GM19324 (cell line): ENCODE data around the gene SART1.

Experiments used
- ATAC-seq: cut with Tn5 transposase; IDR thresholded peaks from one replicate; pipeline ENCODE4 v1.9.1; 2021; ENCODE audit warnings: mild to moderate bottlenecking, moderate library complexity; ENCODE audit not compliant: unreplicated experiment, low FRiP score

SART1 gene

DNA sequence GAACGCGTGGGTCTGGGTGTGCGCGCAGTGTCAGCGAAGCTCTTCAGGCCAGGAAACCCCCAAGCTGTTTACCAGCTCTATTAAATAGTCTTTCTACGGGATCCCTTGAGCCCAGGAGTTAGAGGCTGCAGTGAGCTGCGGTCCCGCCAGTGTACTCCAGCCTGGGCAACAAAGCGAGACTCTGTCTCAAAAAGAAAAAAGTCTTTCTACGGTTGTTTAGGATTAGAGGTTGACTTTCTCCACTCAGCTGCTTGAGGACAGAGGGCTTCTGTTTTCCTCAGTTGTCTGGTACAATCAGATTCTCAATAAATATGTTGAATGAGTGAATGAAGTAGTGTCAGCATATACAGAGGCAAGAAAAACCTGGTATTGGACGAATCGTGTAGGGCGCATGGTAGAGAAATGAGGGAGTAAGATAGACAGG, 619 bp downstream of the SART1 start:
- ATAC-seq = no peak

DNA sequence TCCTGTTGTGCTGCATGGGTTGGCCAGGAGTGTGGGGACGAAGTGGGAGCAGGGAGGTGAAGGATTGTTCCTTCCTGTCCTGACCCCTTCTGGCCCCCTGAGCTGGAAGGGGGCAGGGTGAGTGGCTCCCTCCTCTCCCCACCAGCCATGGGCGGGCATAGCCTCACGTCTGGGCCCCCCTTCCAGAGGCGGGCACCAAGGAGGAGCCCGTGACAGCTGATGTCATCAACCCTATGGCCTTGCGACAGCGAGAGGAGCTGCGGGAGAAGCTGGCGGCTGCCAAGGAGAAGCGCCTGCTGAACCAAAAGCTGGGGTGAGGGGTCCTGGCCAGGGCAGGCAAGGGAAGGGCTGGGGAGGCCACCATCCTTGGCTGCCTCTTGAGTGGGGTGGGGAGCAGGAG, 3.4 kb downstream of the SART1 start:
- ATAC-seq = no peak

- ATAC-seq = no peak
Observed at GRCh38 chr11:65965986-65966762, 4.6 kb downstream of the SART1 start.

GRCh38 chr11:65967329-65967934, 5.9 kb downstream of the SART1 start:
- ATAC-seq = no peak

DNA sequence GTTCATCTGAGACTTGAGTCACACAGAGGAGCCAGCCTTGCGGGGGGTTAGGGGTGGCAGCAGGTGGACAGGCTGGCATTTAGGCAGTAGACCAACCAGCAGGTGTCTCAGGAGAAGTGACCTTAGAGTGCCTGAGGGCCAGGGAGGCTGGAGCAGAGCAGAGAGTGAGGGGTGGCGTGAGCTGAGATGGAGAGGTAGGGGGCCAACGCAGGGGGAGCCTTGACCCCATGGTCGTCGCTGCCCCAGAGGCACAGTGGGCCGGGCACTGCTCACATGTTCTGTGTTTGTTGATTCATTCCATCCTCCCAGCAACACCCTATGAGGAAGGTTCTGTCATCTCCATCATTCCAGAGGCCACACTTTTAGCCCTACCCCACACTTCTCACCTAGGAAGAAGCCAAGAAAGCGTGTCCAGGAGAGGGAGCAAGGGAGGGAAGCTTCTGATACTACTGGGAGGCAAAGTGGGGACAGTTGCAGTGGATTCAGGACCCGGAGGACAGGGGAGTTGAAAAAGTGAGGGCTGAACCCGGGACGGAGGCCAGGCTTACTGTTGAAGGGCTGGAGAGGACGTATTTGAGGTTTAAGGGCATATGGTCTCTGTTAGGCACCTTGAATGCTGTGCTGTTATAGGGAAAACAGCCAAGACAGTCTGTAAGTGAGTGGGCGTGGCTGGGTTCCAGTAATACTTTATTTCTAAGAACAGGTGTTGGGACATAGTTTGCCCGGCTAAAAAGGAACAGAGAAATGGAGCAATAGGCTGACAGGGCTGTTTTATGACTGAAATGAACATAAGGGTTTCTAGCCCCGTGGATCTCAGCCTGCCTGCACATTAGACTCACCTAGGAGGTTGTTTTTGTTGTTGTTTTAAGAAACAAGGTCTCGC, 7.3 kb downstream of the SART1 start:
- ATAC-seq = no peak

DNA sequence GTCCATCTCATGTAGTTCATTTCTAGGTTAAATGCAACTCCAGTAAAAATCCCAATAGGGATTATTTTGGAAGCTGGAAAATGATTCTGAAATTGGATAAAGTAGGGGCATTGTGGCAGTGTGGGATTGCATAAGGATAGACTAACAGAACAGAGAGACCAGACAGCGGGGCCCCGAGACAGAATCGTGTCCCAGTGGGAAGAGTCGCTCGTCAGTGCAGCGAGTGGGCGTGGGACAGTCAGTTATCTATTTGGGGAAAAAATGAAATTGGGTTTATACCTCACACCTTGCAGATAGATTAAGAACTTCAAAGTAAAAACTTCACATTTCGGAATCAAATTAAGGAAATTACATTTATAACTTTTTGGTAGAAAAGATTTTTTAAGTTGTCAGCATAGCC, 10.6 kb downstream of the SART1 start:
- ATAC-seq = no peak

DNA sequence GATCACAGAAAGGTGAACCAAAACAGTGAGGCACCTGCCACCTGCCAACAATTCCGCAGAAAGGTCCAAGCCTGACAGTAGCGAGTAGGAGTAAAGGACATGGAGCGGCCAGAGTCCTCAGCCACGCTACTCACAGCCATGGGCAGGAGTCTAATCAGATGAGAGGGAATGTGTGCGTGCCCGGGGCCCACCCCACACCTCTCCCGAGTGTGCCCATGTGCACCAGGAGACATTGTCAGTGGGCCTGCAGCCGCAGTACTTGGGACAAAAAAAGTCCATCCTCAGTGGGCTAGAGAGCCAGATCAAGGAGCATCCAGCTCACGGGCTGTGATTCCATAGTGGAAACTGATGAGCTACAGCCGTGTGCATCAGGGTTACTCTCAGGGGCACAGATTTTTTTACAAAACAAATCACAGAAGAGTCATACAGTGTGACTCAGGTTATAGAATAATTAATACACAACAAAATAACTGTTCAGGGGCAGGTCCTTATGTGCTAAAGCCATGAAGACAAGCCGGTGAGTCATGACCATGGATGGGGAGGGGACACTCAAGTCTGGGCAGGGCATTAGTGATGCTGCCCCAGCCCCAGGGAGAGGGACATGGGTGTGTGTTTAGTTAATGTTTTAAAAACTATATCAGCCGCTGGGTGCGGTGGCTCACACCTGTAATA, 12.0 kb downstream of the SART1 start:
- no peak for ATAC-seq

- no peak for ATAC-seq
Observed at GRCh38 chr11:65975771-65976170, 14.2 kb downstream of the SART1 start.

- ATAC-seq = no peak
Observed at GRCh38 chr11:65976216-65977176, 15.0 kb downstream of the SART1 start.

- ATAC-seq = no peak
Observed at GRCh38 chr11:65977621-65978390, 16.3 kb downstream of the SART1 start.

DNA sequence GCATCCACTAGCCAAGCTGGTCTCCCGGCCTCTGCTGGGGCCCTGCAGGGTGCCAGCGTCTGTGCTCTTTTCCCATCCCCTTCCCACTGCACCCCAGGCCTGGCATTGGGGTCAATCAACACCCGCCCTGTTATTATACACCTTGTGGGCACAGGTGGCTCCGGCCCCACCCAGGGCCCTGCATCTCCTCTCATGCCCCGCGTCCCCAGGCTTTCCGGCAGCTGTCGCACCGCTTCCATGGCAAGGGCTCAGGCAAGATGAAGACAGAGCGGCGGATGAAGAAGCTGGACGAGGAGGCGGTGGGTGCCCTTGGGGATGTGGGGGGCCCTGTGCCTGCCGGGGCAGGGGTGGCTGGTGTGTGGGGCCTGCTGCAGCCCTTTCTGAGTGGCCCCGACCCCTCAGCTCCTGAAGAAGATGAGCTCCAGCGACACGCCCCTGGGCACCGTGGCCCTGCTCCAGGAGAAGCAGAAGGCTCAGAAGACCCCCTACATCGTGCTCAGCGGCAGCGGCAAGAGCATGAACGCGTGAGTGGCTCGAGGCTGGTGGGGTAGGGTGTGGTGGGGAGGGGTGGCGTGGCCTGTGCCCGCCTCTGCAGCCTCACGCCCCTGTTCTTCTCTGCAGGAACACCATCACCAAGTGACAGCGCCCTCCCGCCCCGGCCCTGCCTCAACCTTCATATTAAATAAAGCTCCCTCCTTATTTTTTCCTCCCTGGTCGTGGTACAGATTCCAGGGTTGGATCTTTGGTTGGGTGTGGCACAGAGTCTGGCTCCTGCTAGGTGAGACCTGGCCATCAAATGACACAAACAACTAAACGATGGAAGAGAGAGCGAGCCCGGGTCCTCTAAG, 17.1 kb downstream of the SART1 start:
- no peak for ATAC-seq

DNA sequence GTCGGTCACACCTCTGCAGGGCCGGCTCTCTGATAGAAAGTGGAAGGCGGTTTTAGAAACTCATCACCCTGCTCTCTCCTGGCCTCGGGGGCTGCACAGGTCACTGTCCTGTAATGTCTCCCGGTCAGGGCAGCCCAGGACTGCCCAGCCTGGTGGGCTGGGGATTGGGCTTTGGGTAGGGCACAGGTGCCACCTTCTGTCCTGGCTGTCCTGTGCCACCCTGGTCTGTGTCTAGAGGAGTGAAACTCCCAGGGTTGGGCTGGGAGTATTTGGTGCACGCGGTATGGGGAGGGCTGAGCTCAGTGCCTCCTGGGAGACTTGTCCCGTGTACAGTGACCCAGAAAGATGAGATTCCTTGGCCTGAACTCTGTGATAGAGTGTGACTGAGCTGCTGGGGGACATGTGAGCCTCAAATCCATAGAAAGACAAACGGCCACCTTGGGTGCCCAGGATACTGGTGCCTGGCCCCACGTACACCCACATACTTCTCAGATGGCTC, 17.8 kb downstream of the SART1 start:
- ATAC-seq = no peak

DNA sequence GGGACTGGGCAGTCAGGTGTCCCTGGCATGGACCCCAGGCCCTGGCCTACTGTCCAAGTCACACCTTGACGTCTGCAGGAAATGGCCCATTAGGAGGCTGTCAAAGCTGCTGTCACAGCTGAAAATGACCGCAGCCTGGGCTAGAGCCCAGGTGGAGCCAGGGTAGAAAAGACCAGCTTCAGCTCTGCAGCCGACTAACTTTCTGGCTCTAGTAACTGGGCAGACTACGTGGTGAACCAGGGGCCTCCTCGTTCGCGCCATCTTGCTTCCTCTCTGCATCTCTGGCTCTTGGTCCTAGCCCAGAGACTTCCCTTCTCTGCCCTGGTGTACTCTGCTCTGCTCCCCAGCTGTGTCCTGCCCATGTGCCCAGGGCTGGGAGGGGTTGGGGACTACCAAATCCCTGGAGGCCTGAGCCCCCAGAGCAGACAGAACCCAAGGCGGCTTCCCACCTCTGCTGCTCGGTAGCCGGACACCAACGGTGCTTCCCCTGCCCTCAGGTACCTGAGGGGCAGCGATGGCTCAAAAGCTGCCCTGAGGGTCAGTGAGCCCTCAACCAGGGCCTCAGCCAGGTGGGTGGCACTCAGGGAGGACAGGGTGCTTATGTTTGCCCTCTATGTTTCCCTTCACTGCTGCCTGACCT, 19.7 kb downstream of the SART1 start:
- ATAC-seq = no peak

DNA sequence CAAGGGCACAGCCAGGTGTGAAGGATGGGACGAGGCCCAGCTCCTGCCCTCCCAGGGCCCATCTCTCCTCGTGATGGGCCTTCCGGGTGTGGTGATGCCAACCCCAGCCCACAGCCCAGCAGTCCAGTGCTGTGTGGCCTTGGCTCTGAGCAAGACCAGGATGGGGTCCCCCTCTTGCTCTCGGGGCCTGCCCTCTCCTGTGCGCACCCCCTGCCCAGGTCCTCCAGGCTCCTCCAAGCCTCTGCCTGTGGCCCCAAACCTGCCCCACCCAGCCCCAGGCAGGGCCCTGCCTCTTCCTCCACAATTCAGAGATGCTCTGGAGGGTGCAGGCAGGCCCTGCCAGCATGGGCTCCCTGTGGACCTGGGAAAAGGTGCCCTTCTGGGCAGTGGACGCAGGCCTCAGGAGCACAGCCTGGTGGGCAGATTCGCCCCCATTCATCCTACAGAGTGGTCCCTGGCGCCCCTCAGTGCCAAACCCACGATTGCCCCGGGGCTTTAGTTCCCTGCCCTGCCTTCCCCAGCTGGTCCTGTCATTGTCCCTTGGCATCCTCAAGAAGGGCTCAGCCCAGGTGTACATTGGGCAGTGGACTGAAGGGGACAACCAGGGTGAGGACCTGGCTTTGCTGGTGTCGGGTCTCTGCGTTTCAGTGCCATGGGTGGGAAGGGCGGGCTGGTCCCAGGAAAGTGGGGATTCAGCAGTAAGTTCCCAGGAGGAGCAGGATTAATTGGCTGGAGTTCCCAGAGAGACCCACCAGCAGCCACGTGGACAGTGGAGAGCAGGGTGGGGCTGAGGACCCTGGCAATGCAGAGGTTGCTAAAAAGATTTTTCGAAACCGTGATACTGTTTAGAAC, 20.7 kb downstream of the SART1 start:
- ATAC-seq = no peak

- ATAC-seq = no peak
Observed at GRCh38 chr11:65982824-65983588, 21.5 kb downstream of the SART1 start.

- ATAC-seq = no peak
Observed at GRCh38 chr11:65983589-65983987, 22.1 kb downstream of the SART1 start.
